ENCODE results near the gene NFATC2.

DNA sequence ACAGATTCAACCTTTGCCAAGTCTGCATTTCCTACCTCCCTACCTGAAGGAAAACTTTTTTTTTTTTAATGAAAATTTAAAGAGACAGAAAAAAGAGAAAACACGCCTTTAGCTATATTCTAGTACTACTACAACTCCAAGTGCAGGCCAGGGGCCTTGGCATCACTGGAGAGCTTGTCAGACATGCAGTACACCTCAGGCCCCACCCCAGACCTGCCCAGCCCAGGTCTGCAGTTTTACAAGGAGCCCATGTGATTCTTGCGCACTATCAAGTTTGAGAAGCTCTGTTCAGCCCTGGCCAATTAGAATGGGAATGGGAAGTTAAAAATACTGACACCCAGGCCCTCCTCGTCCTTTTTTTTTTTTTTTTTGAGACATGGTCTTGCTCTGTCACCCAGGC lies 85.0 kb downstream of the NFATC2 start:
- TF ChIP-seq, protein P1, sequence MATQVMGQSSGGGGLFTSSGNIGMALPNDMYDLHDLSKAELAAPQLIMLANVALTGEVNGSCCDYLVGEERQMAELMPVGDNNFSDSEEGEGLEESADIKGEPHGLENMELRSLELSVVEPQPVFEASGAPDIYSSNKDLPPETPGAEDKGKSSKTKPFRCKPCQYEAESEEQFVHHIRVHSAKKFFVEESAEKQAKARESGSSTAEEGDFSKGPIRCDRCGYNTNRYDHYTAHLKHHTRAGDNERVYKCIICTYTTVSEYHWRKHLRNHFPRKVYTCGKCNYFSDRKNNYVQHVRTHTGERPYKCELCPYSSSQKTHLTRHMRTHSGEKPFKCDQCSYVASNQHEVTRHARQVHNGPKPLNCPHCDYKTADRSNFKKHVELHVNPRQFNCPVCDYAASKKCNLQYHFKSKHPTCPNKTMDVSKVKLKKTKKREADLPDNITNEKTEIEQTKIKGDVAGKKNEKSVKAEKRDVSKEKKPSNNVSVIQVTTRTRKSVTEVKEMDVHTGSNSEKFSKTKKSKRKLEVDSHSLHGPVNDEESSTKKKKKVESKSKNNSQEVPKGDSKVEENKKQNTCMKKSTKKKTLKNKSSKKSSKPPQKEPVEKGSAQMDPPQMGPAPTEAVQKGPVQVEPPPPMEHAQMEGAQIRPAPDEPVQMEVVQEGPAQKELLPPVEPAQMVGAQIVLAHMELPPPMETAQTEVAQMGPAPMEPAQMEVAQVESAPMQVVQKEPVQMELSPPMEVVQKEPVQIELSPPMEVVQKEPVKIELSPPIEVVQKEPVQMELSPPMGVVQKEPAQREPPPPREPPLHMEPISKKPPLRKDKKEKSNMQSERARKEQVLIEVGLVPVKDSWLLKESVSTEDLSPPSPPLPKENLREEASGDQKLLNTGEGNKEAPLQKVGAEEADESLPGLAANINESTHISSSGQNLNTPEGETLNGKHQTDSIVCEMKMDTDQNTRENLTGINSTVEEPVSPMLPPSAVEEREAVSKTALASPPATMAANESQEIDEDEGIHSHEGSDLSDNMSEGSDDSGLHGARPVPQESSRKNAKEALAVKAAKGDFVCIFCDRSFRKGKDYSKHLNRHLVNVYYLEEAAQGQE (IDR thresholded peaks at IDR 0.05; ENCODE audit: insufficient read depth in 1 of 2, low read depth in 2 of 2, low read length in 2 of 2): no peak
- TF ChIP-seq SIN3A (IDR thresholded peaks at IDR 0.05; ENCODE audit: borderline replicate concordance, insufficient read depth, low read length): no peak
- no peak for TF ChIP-seq POLR2AphosphoS5 (IDR thresholded peaks at IDR 0.05; ENCODE audit: low read depth, low read length)
- no peak for TF ChIP-seq TAF1 (IDR thresholded peaks at IDR 0.05; ENCODE audit: borderline replicate concordance, insufficient read depth, low read length)

Measured in PFSK-1 (cell line).